Dendritic cell treated with granulocyte-macrophage colony-stimulating factor and Interleukin-4, amounts not matched to agents 40 ng/mL and 50 ng/mL, for 4 days (primary cell): ENCODE data around the gene CACNA2D4.
A peak's percentile ranks its signal among the peaks of the same experiment; 100 is the strongest.

ENCODE experiments used
- H3K27ac Mint-ChIP-seq: one replicate; pipeline ENCODE4 v1.8.0; 2022; ENCODE audit warnings: mild to moderate bottlenecking, mixed read lengths
- H3K27me3 Mint-ChIP-seq: one replicate; pipeline ENCODE4 v1.8.0; 2022; ENCODE audit warnings: mild to moderate bottlenecking, mixed read lengths
- H3K36me3 Mint-ChIP-seq: one replicate; pipeline ENCODE4 v1.8.0; 2022; ENCODE audit warnings: low read depth, mixed read lengths
- H3K4me1 Mint-ChIP-seq: one replicate; pipeline ENCODE4 v1.8.0; 2022; ENCODE audit warnings: low read depth, mixed read lengths
- H3K4me3 Mint-ChIP-seq: one replicate; pipeline ENCODE4 v1.8.0; 2022; ENCODE audit warnings: mild to moderate bottlenecking, moderate library complexity, mixed read lengths
- H3K9me3 Mint-ChIP-seq: one replicate; pipeline ENCODE4 v1.8.0; 2022; ENCODE audit warnings: mixed read lengths
- intact Hi-C: fragments of 100-400 bp; cut with micrococcal nuclease; formaldehyde crosslinking; loops from one replicate; pipeline ENCODE4 v1.15.0; 2022

CACNA2D4 gene

GRCh38 chr12:1929241-1929984, 11.0 kb upstream of the CACNA2D4 start:
- Mint-ChIP-seq H3K36me3 (no peaks in the 10 kb centered on the region), H3K9me3 (no peaks in the 10 kb centered on the region), H3K27ac (no peak overlapping the region), H3K4me3 (no peak overlapping the region), H3K4me1 (peaks cover 45% of the 10 kb centered on the region), H3K27me3 (peaks cover 31% of the 10 kb centered on the region)
- intact Hi-C loops, result no loop called here

DNA sequence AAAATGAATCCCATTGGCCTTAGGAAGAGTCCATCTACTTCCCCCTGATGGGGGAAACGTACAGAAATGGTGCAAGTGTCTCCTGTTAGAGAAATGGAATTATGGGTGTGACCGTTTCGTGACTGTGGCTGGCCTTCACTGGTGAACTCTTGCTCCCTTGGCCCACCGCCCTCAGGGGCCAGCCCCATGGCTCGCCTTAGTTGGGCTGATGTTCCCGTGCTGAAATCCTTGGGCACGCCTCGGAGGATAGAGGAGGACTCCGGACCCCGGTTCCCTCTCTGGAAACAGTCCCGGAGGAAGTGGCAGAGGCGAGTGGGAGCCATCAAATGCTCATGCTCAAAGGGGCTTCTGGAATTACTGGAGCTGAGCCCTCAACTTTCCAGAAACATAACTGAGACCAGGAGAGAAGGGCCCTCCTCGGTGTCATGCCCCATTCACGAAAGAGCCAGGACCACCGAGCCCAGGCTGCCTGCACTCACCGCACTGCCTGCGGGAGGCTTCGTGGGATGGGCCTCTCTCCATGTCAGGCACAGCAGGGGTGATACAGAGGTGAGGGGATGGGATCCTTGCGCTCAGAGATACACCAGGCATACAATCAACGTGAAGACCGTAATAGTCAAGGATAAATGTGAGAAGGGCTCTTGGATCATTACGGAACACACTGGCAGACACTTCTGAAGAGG, 10.1 kb upstream of the CACNA2D4 start:
- H3K9me3 Mint-ChIP-seq, result no peaks in the 10 kb centered on the region
- H3K27me3 Mint-ChIP-seq, result peaks cover 31% of the 10 kb centered on the region
- H3K4me1 Mint-ChIP-seq, result peaks cover 54% of the 10 kb centered on the region
- no peak overlapping the region for H3K4me3 Mint-ChIP-seq
- intact Hi-C loops, result no loop called here
- no peak overlapping the region for H3K27ac Mint-ChIP-seq
- H3K36me3 Mint-ChIP-seq, result no peaks in the 10 kb centered on the region

DNA sequence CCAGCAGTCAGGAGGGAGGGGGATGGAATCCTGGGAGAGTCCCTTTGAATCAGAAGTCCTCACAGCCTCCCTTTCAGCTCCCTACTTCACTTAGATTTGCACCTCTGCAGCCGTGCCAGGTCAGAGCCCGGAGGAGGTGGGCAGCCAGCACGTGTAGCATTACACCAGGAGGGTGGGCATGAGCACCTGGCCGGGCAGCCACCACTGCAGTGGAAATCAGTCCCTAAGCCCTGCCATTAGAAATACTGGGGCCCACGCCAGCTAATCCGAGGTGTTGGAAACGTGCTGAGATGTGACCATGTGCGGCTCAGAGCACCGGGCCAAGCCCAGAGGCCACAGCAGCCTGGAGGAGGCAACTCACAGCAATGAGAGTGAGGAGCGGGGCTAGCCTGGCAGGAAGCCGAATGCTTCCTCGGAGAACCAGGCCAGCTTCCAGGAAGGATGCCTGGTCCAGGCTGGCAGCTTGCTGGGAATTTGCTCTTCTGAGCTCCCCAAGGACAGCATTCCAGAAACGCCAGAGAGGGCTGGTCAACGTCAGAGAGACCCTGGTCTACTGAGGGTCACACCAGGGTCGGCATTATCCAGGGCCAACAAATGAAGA, 9.4 kb upstream of the CACNA2D4 start:
- Mint-ChIP-seq H3K9me3 (no peaks in the 10 kb centered on the region), H3K4me3 (no peak overlapping the region), H3K4me1 (peaks cover 60% of the 10 kb centered on the region), H3K27ac (no peak overlapping the region), H3K36me3 (no peaks in the 10 kb centered on the region), H3K27me3 (peaks cover 31% of the 10 kb centered on the region)
- intact Hi-C loops, result no loop called here

- intact Hi-C loops, result no loop called here
- H3K27me3 Mint-ChIP-seq, result peaks cover 26% of the 10 kb centered on the region
- H3K9me3 Mint-ChIP-seq, result no peaks in the 10 kb centered on the region
- H3K27ac Mint-ChIP-seq, result no peak overlapping the region
- H3K4me3 Mint-ChIP-seq, result no peak overlapping the region
- peaks cover 57% of the 10 kb centered on the region for H3K4me1 Mint-ChIP-seq
- no peaks in the 10 kb centered on the region for H3K36me3 Mint-ChIP-seq
These were observed 8.7 kb upstream of the CACNA2D4 start for GRCh38 chr12:1927051-1927680.

DNA sequence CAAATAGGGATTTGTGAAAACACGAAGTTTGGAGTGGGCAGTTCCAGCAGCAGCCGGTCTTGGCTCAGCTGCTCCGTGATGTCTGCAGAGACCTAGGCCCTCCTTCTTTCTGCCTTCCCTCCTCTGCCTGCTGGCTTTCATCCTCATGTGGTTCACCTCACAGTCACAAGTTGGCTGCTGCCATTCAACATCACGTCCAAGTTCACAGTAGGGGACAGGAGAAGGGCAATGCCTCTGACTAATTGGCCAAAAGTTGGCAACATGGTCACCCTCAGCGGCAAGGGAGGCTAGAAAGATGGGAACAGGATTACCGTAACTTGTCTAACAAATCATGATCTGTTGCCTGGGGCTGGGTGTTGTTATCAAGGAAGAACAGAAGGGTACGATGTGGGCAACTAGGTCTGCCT, 7.8 kb upstream of the CACNA2D4 start:
- Mint-ChIP-seq H3K36me3 (no peaks in the 10 kb centered on the region), H3K4me1 (peaks cover 56% of the 10 kb centered on the region), H3K27ac (no peak overlapping the region), H3K9me3 (no peaks in the 10 kb centered on the region), H3K4me3 (no peak overlapping the region), H3K27me3 (peaks cover 22% of the 10 kb centered on the region)
- intact Hi-C loops, result no loop called here

DNA sequence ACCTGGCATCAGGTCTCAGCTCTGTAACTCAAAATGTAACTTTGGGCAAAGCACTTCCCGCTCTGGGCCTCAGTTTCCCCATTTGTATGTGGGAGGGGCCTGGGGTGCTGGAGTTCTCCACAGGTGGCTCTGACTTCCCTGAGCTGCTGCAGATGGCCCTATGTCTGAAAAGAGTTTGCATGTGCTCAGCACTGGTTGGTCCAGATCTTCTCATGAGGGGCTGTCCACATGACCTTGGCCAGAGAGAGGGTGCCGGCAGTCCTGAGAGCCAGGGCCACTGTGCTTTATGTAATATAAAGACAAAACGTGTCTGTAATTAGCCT, 7.2 kb upstream of the CACNA2D4 start:
- H3K4me3 Mint-ChIP-seq, result no peak overlapping the region
- H3K4me1 Mint-ChIP-seq, result peaks cover 58% of the 10 kb centered on the region
- H3K27me3 Mint-ChIP-seq, result peaks cover 18% of the 10 kb centered on the region
- H3K27ac Mint-ChIP-seq, result no peak overlapping the region
- no peaks in the 10 kb centered on the region for H3K9me3 Mint-ChIP-seq
- intact Hi-C loops, result no loop called here
- no peaks in the 10 kb centered on the region for H3K36me3 Mint-ChIP-seq

- Mint-ChIP-seq H3K27me3 (peaks cover 18% of the 10 kb centered on the region), H3K9me3 (no peaks in the 10 kb centered on the region), H3K27ac (peak overlapping the region; percentile 40), H3K36me3 (peaks cover 5% of the 10 kb centered on the region), H3K4me1 (peaks cover 60% of the 10 kb centered on the region), H3K4me3 (no peak overlapping the region)
- intact Hi-C loops, result loop anchor here (5.0 kb wide), 1 partner anchor 128 kb away; no protein-coding TSS in a partner anchor
These were observed 6.7 kb upstream of the CACNA2D4 start for GRCh38 chr12:1924996-1925683.

GRCh38 chr12:1922985-1923384, 4.5 kb upstream of the CACNA2D4 start:
- Mint-ChIP-seq H3K4me3 (no peak overlapping the region), H3K27ac (no peak overlapping the region), H3K4me1 (peaks cover 65% of the 10 kb centered on the region), H3K36me3 (peaks cover 8% of the 10 kb centered on the region), H3K9me3 (no peaks in the 10 kb centered on the region), H3K27me3 (peaks cover 18% of the 10 kb centered on the region)
- intact Hi-C loops, result loop anchor here (5.0 kb wide), 1 partner anchor 126 kb away; no protein-coding TSS in a partner anchor

GRCh38 chr12:1922075-1922709, 3.7 kb upstream of the CACNA2D4 start:
- H3K4me3 Mint-ChIP-seq, result no peak overlapping the region
- H3K27me3 Mint-ChIP-seq, result peaks cover 12% of the 10 kb centered on the region
- no peaks in the 10 kb centered on the region for H3K9me3 Mint-ChIP-seq
- intact Hi-C loops, result loop anchor here (5.0 kb wide), 1 partner anchor 125 kb away; no protein-coding TSS in a partner anchor
- H3K4me1 Mint-ChIP-seq, result peaks cover 70% of the 10 kb centered on the region
- H3K36me3 Mint-ChIP-seq, result peaks cover 13% of the 10 kb centered on the region
- H3K27ac Mint-ChIP-seq, result no peak overlapping the region

- H3K27me3 Mint-ChIP-seq, result peaks cover 12% of the 10 kb centered on the region
- peak overlapping the region; percentile 45 for H3K4me3 Mint-ChIP-seq
- intact Hi-C loops, result loop anchor here (5.0 kb wide), 1 partner anchor 124 kb away; no protein-coding TSS in a partner anchor
- peak overlapping the region; percentile 80 for H3K27ac Mint-ChIP-seq
- H3K4me1 Mint-ChIP-seq, result peaks cover 79% of the 10 kb centered on the region
- peaks cover 13% of the 10 kb centered on the region for H3K36me3 Mint-ChIP-seq
- no peaks in the 10 kb centered on the region for H3K9me3 Mint-ChIP-seq
These were observed 2.5 kb upstream of the CACNA2D4 start for GRCh38 chr12:1920971-1921370.

GRCh38 chr12:1920436-1920835, 2.0 kb upstream of the CACNA2D4 start:
- H3K4me3 Mint-ChIP-seq, result no peak overlapping the region
- H3K4me1 Mint-ChIP-seq, result peaks cover 79% of the 10 kb centered on the region
- peak overlapping the region; percentile 80 for H3K27ac Mint-ChIP-seq
- intact Hi-C loops, result loop anchor here (5.0 kb wide), 1 partner anchor 123 kb away; no protein-coding TSS in a partner anchor
- H3K9me3 Mint-ChIP-seq, result no peaks in the 10 kb centered on the region
- peaks cover 13% of the 10 kb centered on the region for H3K36me3 Mint-ChIP-seq
- peaks cover 14% of the 10 kb centered on the region for H3K27me3 Mint-ChIP-seq

GRCh38 chr12:1919763-1920162, 1.3 kb upstream of the CACNA2D4 start:
- H3K27me3 Mint-ChIP-seq, result peaks cover 10% of the 10 kb centered on the region
- H3K4me1 Mint-ChIP-seq, result peaks cover 73% of the 10 kb centered on the region
- intact Hi-C loops, result loop anchor here (5.0 kb wide), 2 partner anchors 107 to 122 kb away; no protein-coding TSS in a partner anchor
- peaks cover 13% of the 10 kb centered on the region for H3K36me3 Mint-ChIP-seq
- H3K4me3 Mint-ChIP-seq, result no peak overlapping the region
- H3K27ac Mint-ChIP-seq, result no peak overlapping the region
- no peaks in the 10 kb centered on the region for H3K9me3 Mint-ChIP-seq

DNA sequence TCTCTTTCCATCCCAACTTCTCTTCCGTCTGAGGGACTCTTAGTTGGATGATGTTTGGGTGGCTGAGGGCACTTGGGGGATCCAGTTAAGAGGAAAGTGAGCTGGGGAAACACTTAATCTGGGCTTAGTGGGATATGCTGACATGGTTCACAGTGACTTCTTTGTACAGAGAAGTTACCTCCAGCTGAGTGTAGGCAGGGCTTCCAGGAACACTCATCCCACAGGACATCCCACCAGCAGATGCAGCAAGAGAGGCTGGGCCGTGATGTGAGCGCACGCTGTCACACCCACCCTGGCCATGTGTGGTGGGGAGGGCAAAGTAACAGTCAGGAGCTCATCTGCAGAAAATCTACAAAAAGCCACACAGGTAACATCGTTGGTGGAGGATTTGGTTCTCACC, 832 bp upstream of the CACNA2D4 start:
- Mint-ChIP-seq H3K4me3 (peak overlapping the region; percentile 90), H3K4me1 (peaks cover 68% of the 10 kb centered on the region), H3K9me3 (no peaks in the 10 kb centered on the region), H3K27ac (peak overlapping the region; percentile 94), H3K27me3 (peaks cover 10% of the 10 kb centered on the region), H3K36me3 (peaks cover 13% of the 10 kb centered on the region)
- intact Hi-C loops, result loop anchor here (5.0 kb wide), 1 partner anchor 107 kb away; no protein-coding TSS in a partner anchor
